HG02623 (cell line): Measurements from ENCODE around the gene VWA7.
"Not testable (repeated sequence)": the region's sequence is repeated elsewhere in the genome, so short reads cannot be mapped to it uniquely, and the experiment has no call there.

Source experiments
- ATAC-seq: cut with Tn5 transposase; IDR thresholded peaks from one replicate; pipeline ENCODE4 v1.9.1; 2021; ENCODE audit warnings: moderate library complexity; ENCODE audit not compliant: unreplicated experiment

VWA7 gene

DNA sequence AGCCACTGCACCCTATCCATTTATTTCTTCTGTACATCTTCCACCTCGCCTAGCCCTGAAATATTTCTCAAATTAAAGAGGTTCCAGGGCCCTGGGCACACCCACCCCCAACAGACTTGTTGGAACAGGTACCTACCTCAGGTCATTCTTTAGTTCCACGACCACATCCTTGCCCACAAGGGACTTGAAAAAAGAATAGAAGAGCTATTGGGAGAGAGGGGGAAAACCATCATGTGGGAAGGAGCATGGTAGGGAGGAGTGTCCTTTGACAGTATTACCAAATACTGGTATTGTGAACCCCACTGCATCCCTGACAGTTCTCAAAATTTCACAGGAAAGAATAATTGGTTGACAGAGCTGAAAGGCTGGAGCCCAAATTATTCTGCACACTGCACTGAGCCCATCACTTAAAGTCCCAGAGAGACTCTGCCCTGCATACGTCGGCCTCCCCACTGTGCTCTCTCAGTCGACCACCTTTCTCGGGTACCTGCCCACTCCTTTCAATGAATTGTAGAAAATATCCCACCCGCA is 28.9 kb upstream of the VWA7 start:
- ATAC-seq, result no peak

DNA sequence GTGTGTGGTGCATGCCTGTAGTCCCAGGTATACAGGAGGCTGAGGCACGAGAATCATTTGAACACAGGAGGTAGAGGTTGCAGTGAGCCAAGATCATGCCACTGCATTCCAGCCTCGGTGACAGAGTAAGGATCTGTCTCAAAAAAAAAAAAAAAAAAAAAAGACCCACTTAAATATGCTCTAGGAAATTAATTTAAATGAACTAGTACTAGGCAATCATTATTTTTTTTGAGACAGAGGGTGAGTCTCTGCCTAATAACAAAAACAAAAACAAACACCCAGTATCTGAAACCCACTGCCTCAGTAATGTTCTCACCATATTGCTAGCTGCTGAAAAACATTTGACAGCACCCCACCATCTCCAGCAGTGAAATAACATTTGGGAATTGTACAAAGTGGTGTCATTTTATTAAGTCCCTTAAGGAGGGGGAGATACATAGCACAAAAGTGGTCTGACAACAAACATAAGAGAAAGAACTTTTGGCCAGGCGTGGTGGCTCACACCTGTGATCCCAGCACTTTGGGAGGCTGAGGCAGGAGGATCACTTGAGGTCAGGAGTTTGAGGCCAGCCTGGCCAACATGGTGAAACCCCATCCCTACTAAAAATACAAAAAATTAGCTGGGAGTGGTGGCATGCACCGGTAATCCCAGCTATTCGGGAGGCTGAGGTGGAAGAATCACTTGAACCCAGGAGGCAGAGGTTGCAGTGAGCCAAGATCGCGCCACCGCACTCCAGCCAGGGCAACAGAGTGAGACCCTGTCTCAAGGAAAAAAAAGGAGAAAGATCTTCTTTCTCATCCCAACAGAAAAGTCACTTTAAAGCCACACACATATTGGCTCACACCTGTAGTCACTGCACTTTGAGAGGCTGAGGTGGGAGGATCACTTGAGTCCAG is 24.2 kb upstream of the VWA7 start:
- ATAC-seq, result not testable (repeated sequence)

DNA sequence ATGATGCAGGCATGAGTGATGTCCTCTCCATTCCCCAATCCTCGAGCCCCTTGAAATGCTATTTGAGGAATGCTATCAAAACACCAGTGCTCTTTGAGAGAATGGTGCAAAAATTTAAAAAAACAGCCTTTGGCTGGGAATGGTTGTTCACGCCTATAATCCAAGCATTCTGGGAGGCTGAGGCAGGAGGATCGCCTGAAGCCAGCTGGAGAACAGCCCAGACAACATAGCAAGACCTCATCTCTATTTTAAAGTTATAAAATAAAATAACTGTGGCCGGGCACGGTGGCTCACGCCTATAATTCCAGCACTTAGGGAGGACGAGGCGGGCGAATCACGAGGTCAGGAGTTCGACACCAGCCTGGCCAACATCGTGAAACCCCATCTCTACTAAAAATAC is 22.7 kb upstream of the VWA7 start:
- ATAC-seq, result no peak

DNA sequence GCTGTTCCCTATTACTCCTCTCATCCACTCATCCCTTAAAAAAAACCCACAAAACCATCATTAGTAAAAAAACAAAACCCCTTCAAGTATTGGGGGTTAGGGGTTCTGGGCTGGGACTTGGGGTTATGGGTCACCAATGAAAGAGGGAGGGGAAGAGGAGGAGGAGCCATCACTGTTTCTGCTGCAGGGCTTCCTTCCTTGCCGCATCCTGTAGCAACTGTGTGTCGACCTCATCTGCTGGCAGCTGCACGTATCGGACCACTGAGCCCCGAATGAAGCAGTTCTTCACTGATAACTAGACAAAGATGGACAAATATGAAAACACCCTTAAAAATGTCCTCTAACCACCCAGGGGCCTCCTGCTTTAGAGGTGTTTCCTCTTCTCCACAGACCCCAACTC is 20.5 kb upstream of the VWA7 start:
- no peak for ATAC-seq

DNA sequence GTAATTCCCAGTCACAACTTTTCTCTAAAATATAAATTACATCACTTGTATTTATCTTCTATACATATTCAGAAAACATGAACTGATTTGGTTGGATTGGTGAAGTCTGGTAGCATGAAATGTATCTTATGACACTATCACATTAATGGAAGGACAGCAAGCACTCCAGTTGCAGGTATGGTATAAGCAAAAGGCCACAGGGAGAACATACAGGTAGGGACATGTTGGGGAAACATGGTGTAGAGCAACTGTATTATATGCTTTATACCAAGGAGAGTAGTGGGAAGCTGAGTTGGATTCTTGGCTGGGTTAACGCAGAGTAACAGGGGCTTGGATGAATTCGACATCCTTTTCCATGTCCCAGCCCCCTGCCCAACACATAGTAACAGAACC is 19.9 kb upstream of the VWA7 start:
- ATAC-seq, result no peak

DNA sequence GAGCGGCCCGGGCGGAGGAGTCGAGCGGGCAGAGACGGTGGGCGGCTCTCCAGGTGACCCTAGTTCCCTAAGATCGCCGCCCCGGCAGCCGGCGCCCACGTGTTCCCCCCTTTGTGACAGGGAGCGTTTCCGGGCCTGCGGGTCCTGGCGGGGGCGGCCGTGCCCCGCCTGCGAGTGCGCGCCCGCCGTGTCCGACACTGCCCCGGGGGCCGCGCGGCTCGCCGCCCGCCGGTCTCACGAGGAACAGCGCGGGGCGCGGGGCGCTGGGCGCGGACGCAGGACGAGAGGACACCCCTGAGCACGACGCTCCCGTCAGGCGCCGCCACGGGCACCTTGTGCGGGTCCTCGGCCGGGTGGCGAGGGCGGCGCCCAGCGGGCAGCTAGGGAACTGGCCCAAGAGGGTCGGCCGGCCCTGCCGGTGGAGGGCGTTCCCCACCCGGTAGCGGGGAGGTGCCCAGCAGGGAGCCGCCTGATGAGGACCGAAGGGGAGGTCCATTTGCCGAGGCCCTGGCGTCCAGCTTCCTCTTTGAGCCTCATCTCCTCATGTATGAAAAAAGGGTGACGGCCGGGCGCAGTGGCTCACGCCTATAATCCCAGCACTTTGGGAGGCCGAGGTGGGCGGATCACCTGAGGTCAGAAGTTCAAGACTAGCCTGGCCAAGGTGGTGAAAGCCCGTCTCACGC is 18.6 kb upstream of the VWA7 start, which contains the start of gene VARS1:
Gene VARS1 (minus strand): TSS at position 137 of the 683 bp plus-strand sequence. CDS start 535 bp downstream, outside the sequence.
- ATAC-seq, result peak; percentile 72

DNA sequence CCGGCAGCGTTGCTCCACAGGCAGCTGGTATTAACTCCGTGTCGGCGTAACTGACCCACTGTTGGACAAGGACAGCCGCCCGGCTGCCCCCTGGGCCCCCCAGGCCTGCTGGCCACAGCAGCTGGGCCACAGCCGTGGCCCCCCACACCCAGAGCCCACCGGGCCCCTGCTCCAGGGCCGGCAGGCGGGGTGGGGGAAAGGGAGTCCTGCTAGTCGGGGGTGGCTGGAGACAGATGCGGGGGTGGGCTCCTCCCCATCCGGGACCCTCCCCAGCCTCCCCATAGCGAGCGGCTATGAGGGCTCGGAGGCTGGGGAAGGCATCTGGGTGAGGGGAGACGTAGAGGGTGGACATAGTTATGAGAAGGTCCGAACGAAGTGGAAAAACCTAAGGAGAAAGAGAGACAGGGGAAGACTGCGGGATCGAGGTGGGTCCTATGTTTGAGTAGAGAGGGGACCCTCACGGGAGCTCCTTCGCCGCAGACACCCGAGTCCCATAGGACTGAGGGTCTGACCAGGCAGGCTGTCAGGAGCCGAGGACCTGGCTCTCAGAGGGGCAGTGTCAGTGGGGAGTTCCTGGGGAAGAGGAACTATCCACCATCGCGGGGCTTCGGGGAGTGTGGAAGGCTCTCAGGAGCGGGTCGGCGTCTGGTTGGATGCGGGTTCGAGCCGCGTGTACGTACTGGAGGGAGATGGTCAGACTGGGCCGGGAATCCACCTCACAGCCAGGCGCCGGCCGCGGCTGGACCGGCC is 17.9 kb upstream of the VWA7 start:
- ATAC-seq, result no peak

DNA sequence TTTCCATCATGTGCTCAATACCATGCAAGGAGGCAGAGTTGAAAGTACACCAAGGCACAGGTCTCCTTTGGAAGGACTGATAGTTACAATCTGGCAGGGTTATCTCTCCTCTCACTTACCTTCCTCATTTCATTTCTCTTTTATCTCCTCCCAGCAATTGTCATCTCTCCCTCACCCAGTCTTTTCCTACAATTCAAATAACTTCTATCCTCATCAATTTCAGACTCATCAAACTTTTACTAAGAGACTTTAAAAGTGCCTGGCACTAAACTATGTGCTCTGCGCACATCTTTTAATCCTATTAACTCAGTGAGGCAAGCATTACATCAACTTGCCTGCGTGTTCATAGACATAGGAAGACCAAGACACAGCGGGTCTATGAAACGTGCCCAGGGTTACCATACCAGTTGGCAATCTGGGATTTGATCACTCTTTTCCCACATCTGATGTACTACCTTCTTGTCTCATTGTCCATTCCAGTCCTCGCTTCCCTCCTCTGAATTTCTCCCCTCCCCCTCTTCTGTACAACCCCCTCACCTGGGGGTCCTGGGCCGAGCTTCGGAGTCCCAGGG is 17.3 kb upstream of the VWA7 start:
- no peak for ATAC-seq

DNA sequence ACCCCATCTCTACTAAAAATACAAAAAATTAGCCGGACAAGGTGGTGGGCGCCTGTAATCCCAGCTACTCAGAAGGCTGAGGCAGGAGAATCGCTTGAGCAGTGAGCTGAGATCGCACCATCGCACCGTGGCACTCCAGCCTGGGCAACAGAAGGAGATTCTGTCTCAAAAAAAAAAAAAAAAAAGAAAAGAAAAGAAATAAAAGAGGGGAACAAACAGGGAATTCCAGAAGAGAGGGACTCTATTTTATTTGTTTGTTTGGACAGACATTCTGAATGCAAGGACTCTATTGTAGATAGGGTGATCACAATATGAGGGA is 16.8 kb upstream of the VWA7 start:
- not testable (repeated sequence) for ATAC-seq

DNA sequence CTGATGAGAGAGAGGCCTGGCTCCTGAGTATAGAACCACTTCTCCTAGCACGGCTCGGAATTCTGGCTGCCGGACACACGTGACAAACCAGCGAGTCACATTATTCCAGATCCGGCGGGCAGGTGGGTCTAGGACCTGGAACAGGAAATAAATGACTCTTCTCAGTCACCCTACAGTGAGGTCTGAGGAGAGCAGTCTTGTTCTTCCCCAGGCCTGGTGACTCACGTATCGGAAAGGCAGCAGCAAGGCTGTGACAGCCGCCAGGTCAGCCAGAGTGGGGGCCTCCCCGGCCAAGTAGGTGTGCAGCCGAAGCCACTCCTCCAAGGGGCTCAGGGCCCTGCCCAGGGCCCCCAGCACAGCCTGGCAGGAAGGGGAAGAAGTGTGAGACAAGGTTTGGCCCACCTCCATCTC is 15.6 kb upstream of the VWA7 start:
- ATAC-seq, result no peak

DNA sequence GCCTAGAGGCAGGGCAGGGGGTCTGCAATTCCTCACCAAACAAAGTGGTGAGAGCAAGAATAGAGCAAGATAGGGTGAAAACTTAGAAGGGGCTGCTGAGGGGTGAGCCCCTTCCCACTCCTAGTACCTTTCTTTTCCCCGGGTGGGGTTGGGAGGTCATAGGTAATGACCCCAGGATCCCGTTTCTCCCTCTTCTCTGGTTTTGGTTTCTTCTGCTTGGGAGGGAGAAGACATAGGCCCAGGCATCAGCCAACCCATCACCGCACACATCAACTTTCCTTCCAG is 14.9 kb upstream of the VWA7 start:
- ATAC-seq, result no peak

DNA sequence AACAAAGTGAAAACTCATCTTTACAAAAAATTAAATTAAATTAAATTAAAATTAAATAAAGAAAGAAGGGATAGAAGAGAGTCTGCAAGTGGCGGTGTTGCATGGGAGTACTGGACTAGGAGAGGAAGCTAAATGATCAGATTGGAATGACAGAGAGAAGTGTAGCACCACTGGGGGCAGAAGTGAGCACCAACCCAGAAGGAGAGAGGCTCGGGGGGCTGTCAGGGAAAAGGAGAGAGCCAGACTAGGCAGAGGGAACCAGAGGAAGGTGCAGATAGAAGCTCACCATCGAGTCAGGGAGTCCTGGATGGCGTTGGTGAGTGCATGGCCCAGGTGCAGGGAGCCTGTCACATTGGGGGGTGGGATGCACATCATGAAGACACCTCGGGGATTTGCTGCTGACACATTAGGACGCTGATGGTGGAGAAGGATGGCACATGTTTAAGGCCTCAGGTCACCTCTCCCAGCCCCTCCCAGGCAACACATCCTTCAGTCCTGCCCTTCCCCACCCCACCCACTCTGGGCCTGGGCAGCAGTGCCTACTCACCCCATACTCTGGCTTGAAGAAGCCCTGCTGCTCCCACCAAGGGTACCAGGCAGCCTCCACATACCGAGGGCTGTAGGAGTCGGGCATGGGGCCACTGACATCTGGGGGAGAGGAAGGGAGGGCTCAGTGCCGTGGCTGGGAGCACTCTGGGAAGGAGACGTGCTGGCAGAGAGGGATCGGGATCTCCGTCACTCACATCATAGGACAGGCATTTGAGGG is 14.4 kb upstream of the VWA7 start:
- no peak for ATAC-seq

DNA sequence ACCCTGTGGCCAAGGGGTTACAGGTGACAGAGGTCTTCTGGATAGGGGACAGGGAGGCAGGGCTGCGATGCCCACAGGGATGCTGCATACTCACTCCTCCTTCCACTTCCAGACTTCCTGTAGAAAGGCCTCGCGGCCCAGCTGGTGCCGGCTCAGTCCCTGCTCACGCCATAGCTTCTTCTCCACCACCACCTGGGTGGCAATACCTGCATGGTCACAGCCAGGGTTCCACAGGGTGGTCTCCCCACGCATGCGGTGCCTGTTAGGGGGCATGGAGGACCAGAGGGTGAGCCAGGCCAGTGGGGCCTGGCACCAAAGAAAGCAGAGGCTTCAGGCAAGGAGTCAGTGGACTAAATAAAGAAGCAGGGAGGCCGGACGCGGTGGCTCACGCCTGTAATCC is 8.3 kb upstream of the VWA7 start:
- no peak for ATAC-seq

DNA sequence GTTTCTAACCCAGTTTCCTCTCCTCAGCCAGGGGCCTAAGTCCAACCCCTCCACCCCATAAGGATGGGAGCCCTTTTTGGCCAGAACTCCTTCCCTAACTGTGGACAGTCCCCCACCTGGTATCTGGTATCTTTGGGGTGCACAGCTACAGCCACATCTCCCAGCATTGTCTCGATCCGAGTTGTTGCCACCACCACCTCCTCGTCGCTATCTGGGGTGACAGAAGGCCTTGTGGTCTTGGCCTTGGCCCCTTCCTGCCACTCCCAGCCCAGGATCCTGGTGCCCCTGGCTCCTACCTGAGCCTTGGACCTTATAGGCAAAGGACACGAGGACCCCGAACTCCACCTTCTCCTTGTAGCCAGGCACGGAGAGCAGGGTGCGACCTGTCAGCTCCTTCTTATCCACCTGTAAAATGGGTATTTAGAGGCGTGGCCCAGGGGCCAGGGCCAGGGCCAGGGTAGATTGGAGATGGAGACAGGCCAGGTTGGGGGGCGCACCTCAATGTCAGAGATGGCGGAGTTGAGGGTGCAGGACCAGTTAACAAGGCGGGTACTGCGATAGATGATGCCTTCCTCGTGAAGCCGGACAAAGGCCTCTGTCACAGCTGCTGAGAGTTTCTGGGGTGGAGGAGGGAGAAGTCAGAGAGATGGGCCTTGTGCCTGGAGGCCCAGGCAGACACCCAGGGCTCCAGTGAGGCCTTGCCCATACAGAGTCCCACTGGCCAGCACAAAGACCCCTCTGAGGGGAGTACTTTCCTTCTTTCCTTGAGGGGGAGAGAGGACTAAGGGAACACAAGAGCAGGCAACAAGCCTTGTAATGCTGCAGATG is 7.2 kb upstream of the VWA7 start:
- ATAC-seq, result no peak

DNA sequence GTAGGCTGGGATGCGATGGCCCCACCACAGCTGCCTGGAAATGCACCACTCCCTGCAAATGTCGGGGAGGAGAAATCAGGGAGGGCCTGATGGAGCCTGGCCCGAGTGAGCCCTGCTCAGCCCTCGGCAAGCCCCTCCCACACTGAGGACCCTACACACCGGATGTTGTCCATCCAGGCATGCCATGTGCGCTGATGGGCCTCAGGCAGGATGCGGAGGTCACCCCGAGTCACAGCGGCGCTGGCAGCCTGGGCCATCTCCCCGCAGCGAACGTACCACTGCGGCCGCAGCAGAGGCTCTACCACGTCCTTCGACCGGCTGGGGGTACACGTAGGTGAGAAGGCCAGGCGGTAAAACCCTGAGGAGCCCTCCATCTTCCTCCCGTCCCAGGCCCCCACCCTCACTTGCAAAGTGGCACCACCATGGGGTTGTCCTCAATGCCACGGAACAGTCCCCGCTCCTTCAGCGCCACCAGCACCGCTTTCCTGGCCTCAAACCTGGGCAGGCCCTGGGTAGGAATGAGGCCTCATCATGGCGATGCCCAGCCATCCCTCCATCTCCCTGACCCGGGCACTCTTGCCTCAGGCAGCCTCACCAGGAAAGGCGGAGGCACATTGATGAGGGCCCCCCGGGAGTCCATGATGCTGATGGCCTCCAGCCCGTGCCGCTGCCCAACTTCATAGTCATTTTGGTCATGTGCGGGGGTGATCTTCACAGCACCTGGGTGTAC is 5.2 kb upstream of the VWA7 start:
- no peak for ATAC-seq

DNA sequence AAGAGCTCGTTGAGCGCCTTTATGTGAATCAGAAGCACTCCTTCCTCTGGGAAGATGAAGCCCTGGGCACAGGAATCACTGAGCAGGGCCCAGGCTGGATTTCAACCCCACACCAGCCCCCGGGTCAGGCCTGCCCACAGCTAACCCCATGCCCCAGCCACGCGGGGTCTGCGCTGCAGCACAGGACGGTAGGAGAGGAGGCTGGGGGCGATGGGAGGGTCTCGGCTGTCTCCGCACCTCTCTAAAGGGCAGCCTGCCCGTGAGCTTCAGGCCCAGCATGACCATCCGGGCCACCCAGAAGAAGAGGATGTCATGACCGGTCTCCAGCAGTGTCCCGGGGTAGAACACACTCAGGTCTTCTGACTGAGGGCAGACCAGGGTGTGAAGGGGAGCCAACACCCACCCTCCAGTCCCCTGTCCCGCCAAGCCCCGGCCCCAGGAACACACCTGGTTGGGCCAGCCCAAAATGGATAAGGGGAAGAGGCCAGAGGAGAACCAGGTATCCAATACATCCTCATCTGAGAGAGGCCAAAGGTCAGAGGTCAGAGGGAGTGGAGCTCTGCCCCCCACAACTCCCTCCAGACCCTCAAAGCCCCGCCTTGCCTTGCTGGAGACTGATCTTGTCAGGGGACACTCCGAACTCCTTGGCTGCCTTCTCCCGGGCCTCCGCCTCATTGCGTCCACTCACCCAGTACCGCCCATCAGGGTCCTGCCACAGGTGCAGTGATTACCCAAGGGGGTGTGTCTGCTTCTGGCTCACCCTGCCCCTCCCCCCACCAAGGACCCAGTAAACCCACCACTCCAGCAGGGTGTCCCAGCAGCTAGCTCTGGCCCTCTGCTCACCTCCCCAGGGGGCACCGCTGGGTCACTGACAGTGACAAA is 4.4 kb upstream of the VWA7 start:
- no peak for ATAC-seq

DNA sequence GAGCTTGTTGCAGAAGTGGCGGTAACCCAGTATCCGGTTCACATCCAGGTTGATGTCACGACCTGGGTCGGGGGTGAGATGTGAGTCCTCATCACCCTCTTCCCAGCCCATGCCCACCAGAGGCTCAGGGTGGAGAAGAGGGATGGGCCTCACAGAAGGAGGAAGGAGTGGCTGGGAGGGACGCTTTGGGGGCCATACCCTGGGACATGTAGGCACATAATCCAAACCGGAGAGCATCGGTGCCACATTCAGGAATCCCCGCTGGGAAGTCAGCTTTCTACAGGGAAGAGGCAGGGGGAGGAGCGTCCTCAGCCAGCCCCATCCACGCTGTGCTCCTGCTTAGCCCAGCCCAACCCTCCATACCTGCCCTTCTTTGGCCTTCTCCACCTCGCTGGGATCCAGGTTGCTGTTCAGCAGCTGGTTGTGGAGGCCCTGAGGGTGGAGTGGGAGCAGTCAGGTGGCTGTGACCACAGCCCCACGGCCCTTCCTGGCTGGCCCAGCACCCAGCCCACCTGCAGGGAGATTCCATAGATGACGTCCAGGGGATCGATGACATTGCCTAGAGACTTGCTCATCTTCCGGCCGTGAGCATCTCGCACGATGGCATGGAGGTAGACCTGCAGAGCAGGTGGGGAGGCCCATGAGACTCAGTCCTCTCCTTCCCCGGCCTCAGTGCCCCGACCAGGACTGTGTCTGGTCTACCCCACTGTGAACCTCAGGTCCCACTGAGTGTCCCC is 3.5 kb upstream of the VWA7 start:
- no peak for ATAC-seq
